K562 (cell line): ENCODE data around the gene GFAP. TPM values are rescaled to one million over a fixed set of nuclear protein-coding genes. Genes with fewer than 3 reads are reported as not detected.

Experiments
- ATAC-seq: fragments of 200-7000 bp; cut with Tn5 transposase; 3 replicates; pipeline ENCODE4 v1.9.1; 2020; ENCODE audit warnings: moderate library complexity
- BruUV-seq: library from RNA; stranded (reverse); fragments of 400-500 nt; replicated peaks from 2 replicates; lab custom pipeline; 2021; lab: Mats Ljungman, UMichigan
- CTCF ChIA-PET: fragments of 300-600 bp; formaldehyde crosslinking; extraction: SDS; loops from one replicate; lab custom pipeline; 2021; ENCODE audit warnings: low intra/inter-chr PET ratio; lab: Yijun Ruan, JAX
- POLR2A ChIA-PET: fragments of 300-600, 350-650 bp; sonication (Branson Sonifier 250); formaldehyde crosslinking; extraction: SDS; loops from one replicate; lab custom pipeline; 2021; ENCODE audit warnings: antibody characterized with exemption, inconsistent platforms; lab: Yijun Ruan, JAX
- DNase-seq, 4 experiments: peaks; one replicate each; pipeline versions ENCODE4 v3.0.0 to v3.0.0-alpha.2; 2011 to 2018; ENCODE audit warnings: low spot score in 3 of 4, mixed read lengths in 3 of 4; ENCODE audit errors: extremely low read depth in 1 of 4
- FAIRE-seq: peaks from 2 replicates; lab custom pipeline; 2011; peaks lifted over from hg19 to GRCh38; lab: Jason Lieb, UNC
- H2AFZ ChIP-seq: 2 replicates; pipeline ENCODE4 v1.6.0; 2011; ENCODE audit warnings: low read depth, low read length, control low read depth, inconsistent platforms
- H3K27ac ChIP-seq: fragments of 200-600 bp; 3 replicates; pipeline ENCODE4 v1.8.0; 2011; ENCODE audit warnings: low read depth, mild to moderate bottlenecking, control low read depth, inconsistent platforms, low read length, moderate library complexity, mixed read lengths; ENCODE audit errors: extremely low read depth
- H3K27me3 ChIP-seq, 2 experiments: fragments of 300-600 bp in 1 of 2; 2 replicates in 1 of 2; 3 replicates in 1 of 2; pipeline versions ENCODE4 v1.6.0 to v1.8.0; 2011; ENCODE audit warnings: inconsistent platforms in 2 of 2, low read length in 2 of 2, mild to moderate bottlenecking in 1 of 2, mixed read lengths in 1 of 2, moderate library complexity in 1 of 2; ENCODE audit not compliant: control insufficient read depth in 2 of 2, insufficient read depth in 2 of 2
- H3K36me3 ChIP-seq: fragments of 300-600 bp; 3 replicates; pipeline ENCODE4 v1.8.0; 2011; ENCODE audit warnings: mild to moderate bottlenecking, low read length, inconsistent platforms; ENCODE audit not compliant: control insufficient read depth, insufficient read depth
- H3K4me1 ChIP-seq, 2 experiments: fragments of 200-600 bp in 1 of 2; replicated peaks in 1 of 2; 2 replicates in 1 of 2; 3 replicates in 1 of 2; pipeline versions ENCODE4 v1.5.1 to v1.8.0; 2011; ENCODE audit warnings: inconsistent platforms in 2 of 2, low read length in 2 of 2, mild to moderate bottlenecking in 1 of 2, mixed read lengths in 1 of 2, moderate library complexity in 1 of 2; ENCODE audit not compliant: control insufficient read depth in 2 of 2, insufficient read depth in 2 of 2
- H3K4me2 ChIP-seq: 2 replicates; pipeline ENCODE4 v1.6.1; 2011; ENCODE audit warnings: low read length, control low read depth, inconsistent platforms, mixed read lengths; ENCODE audit not compliant: insufficient read depth
- H3K4me3 ChIP-seq: fragments of 200-600 bp; sonication (generic), shearing (Covaris generic); 2 replicates; pipeline ENCODE4 v1.5.1; 2016; ENCODE audit warnings: control low read depth, inconsistent platforms
- H3K79me2 ChIP-seq: fragments of 200-600 bp; 3 replicates; pipeline ENCODE4 v1.8.0; 2011; ENCODE audit warnings: low read length, inconsistent platforms; ENCODE audit not compliant: control insufficient read depth, insufficient read depth
- H3K9ac ChIP-seq, 2 experiments: 2 replicates each; pipeline versions ENCODE4 v1.6.0 to v1.6.1; 2011; ENCODE audit warnings: low read depth in 2 of 2, low read length in 2 of 2, control low read depth in 1 of 2, inconsistent platforms in 1 of 2, mild to moderate bottlenecking in 1 of 2, mixed read lengths in 1 of 2; ENCODE audit not compliant: insufficient read depth in 1 of 2
- H3K9me1 ChIP-seq: one replicate; pipeline ENCODE4 v1.6.0; 2011; ENCODE audit warnings: inconsistent platforms, mild to moderate bottlenecking, low read length, moderate library complexity; ENCODE audit not compliant: control insufficient read depth, insufficient read depth
- H3K9me3 ChIP-seq: replicated peaks from 2 replicates; pipeline ENCODE4 v1.5.1; 2011; ENCODE audit warnings: low read depth, low read length, inconsistent platforms; ENCODE audit not compliant: control insufficient read depth, insufficient read depth
- H4K20me1 ChIP-seq: replicated peaks from 2 replicates; pipeline ENCODE4 v1.6.1; 2011; ENCODE audit warnings: low read length, inconsistent platforms, mixed read lengths; ENCODE audit not compliant: control insufficient read depth, insufficient read depth
- ATF3 ChIP-seq, 2 experiments: fragments of 450-650 bp in 1 of 2; sonication (generic) in 1 of 2; formaldehyde crosslinking in 1 of 2; IDR thresholded peaks in 1 of 2; conservative IDR thresholded peaks in 1 of 2; 2 replicates each; pipeline versions ENCODE4 v1.6.1 to v1.8.1; 2016 to 2023; ENCODE audit warnings: mild to moderate bottlenecking in 2 of 2, moderate library complexity in 2 of 2, inconsistent platforms in 1 of 2, missing genetic modification reagents in 1 of 2
- CHD1 ChIP-seq: fragments of 200-600 bp; sonication (generic); IDR thresholded peaks from one replicate; pipeline ENCODE4 v1.6.1; 2012; ENCODE audit warnings: mild to moderate bottlenecking, moderate library complexity, low read length, inconsistent platforms
- GABPB1 ChIP-seq: sonication (generic); formaldehyde crosslinking; IDR thresholded peaks from 2 replicates; pipeline ENCODE4 v1.8.0; 2022; ENCODE audit warnings: mild to moderate bottlenecking, missing genetic modification reagents
- MTA3 ChIP-seq: fragments of 450-650 bp; formaldehyde crosslinking; IDR thresholded peaks from 2 replicates; pipeline ENCODE4 v1.6.1; 2017; ENCODE audit warnings: mild to moderate bottlenecking, borderline replicate concordance
- NFIC ChIP-seq: fragments of 450-650 bp; IDR thresholded peaks from 2 replicates; pipeline ENCODE4 v1.6.1; 2017; ENCODE audit warnings: mild to moderate bottlenecking, inconsistent platforms
- PHB2 ChIP-seq: fragments of 450-650 bp; IDR thresholded peaks from 2 replicates; pipeline ENCODE4 v1.6.1; 2017; ENCODE audit warnings: low read depth
- ZNF197 ChIP-seq: fragments of 200-800 bp; sonication (Bioruptor generic); IDR thresholded peaks from 2 replicates; pipeline ENCODE4 v1.6.1; 2016; ENCODE audit warnings: low read depth, missing genetic modification characterization, missing compliant biosample characterization
- WGBS: fragments of 100-300 bp; shearing (Covaris generic); methylation state at CpG from one replicate; pipeline ENCODE4 v1.1.6; 2016; ENCODE audit warnings: low coverage, mixed read lengths; ENCODE audit not compliant: insufficient coverage; ENCODE audit errors: missing lambda C conversion rate; 5-methylcytosine and 5-hydroxymethylcytosine counted together
- in situ Hi-C: fragments of 300-500 bp; cut with MboI; formaldehyde crosslinking; loops from 4 replicates; pipeline ENCODE4 v1.15.0; 2018; ENCODE audit warnings: inconsistent platforms, mixed read lengths
- intact Hi-C: fragments of 100-400 bp; cut with micrococcal nuclease; formaldehyde crosslinking; loops from 2 replicates; pipeline ENCODE4 v1.14.2; 2022
- polyA plus RNA-seq, 8 experiments: library from polyadenylated mRNA; depleted of rRNA in 4 of 8; stranded (reverse) in 5 of 8; unstranded in 3 of 8; fragments of >200 nt; fragmentation: Nextera tagmentation in 2 of 8; fragmentation: Illumina TruSeq in 1 of 8; extraction: Ambion mirVana in 2 of 8; extraction: Trizol in 1 of 8; gene quantifications; 2 replicates each; pipeline versions ENCODE4 v1.2.1 to v1.2.3, GENCODE V29; 2011 to 2014; ENCODE audit warnings: inconsistent platforms in 1 of 8, missing spikeins in 1 of 8
- total RNA-seq, 7 experiments: library from RNA; depleted of rRNA in 6 of 7; stranded (reverse); fragments of >200 nt in 6 of 7; fragmentation: Illumina TruSeq in 2 of 7; extraction: Trizol in 2 of 7; gene quantifications; 2 replicates each; pipeline versions ENCODE4 v1.2.1 to v1.2.3, GENCODE V29; 2011 to 2021; ENCODE audit warnings: low replicate concordance in 1 of 7
- TF ChIP-seq, protein P1 (sequence below), 2 experiments: fragments of 450-650 bp; conservative IDR thresholded peaks; 2 replicates each; pipeline ENCODE4 v1.6.1; 2017; ENCODE audit warnings: mild to moderate bottlenecking in 2 of 2, moderate library complexity in 2 of 2

Gene GFAP
- total and polyA plus RNA-seq, 9 of the 15 experiments (the other 6 are each of a cell fraction or from before 2014, with no cell fraction given), result 0.07 to 1.4 (median 0.60) TPM; not detected in 1

- peak; percentile 86 for TF ChIP-seq ATF3 (IDR thresholded peaks at IDR 0.05)
- TF ChIP-seq ATF3 (CRISPR knock-in tag; conservative IDR thresholded peaks at IDR 0.05), result no peak
- TF ChIP-seq NFIC, result peak; percentile 58; the same call in 1 of the 2 replicates
These were observed 14.4 kb downstream of the GFAP start (continued) for GRCh38 chr17:44900894-44901293.

DNA sequence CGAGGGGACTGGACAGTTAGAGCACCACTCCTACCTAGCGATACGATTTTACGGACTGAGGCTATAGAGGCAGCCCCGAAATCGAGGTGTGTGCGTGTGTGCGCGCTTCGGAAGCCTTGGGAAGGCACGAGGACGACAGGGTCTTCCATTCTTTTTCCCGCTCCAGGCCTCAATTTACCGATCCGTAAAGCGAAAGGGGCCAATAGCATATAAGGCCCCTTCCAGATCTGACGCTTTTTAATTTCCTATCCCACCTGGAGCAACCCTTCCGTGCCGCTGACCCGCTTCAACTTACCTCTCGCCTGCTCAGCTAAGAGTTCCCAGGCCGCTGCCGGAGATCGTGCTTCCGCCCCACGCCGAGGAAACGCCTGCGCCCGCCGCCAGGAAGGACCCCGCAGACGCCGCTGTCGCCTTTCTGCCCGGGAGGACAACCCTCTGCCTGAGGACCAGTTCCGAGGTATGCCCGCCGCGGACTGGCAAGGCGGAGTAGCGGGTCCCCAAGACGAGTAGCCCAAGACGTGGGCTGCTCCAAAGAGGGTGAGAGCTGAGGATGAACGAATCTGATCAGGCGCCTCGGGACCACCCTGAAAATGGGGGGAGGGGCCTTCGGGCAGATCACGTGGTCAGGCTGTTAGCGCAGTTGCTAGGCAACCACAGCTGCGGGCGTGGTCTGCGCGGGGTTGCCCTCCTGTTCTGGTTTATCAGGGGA, 16.1 kb downstream of the GFAP start, which contains the start of gene EFTUD2:
Gene EFTUD2 (minus strand): TSS at position 372 of the 709 bp plus-strand sequence. CDS start 4,924 bp downstream, outside the sequence.
- Histone ChIP-seq H3K79me2 (peaks cover 50% of the 10 kb centered on the region), H2AFZ (peak within 1 kb of the TSS; percentile 99), H3K9me1 (no peaks in the 10 kb centered on the region), H3K4me3 (peak within 1 kb of the TSS; percentile 72), H4K20me1 (no peaks in the 10 kb centered on the region; the same call in 1 of the 2 replicates), H3K36me3 (peaks cover 25% of the 10 kb centered on the region), H3K4me2 (peak within 1 kb of the TSS; percentile 94), H3K9ac (peak within 1 kb of the TSS; percentile 94), H3K27me3 (no peaks in the 10 kb centered on the region), H3K9me3 (no peaks in the 10 kb centered on the region), H3K27ac (peak within 1 kb of the TSS; percentile 99), H3K4me1 (peaks cover 7 to 10% of the 10 kb centered on the region in 2 experiments; a peak in 3 of 5 replicates)
- TSS peak; percentile 90 for BruUV-seq
- peak; percentile 96 for FAIRE-seq
- peak; percentile 90 for ATAC-seq
- ChIA-PET CTCF (no interaction called here), POLR2A (interaction anchor here (0.7 to 5.3 kb wide), 13 partner anchors 8 to 574 kb away, joined by 3 to 28 read pairs (median 4); partner anchors contain the start of genes HEXIM1, NMT1 and SLC25A39)
- under 1% methylated on average over 52 of the region's 54 CpGs for WGBS
- peak; percentile 92 to 96 (median 94) for DNase-seq
- in situ Hi-C loops (no loop called here), intact Hi-C loops (no loop called here)
- TF ChIP-seq PHB2 (peak; percentile 8; the same call in 1 of the 2 replicates), ZNF197 (CRISPR knock-in tag) (no peak), GABPB1 (CRISPR knock-in tag) (peak; percentile 95), MTA3 (0 out of 2 replicates have a peak, but pooled peaks have one; percentile 59), CHD1 (peak; percentile 56)
- TF ChIP-seq, protein P1, sequence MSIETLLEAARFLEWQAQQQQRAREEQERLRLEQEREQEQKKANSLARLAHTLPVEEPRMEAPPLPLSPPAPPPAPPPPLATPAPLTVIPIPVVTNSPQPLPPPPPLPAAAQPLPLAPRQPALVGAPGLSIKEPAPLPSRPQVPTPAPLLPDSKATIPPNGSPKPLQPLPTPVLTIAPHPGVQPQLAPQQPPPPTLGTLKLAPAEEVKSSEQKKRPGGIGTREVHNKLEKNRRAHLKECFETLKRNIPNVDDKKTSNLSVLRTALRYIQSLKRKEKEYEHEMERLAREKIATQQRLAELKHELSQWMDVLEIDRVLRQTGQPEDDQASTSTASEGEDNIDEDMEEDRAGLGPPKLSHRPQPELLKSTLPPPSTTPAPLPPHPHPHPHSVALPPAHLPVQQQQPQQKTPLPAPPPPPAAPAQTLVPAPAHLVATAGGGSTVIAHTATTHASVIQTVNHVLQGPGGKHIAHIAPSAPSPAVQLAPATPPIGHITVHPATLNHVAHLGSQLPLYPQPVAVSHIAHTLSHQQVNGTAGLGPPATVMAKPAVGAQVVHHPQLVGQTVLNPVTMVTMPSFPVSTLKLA (conservative IDR thresholded peaks at IDR 0.05), result peak; percentile 94 to 98
